H1 (cell line): Measurements from ENCODE around the gene MPHOSPH9.

Experiments
- EP300 ChIP-seq, 2 experiments: IDR thresholded peaks; 1 replicate in 1 of 2; 2 replicates in 1 of 2; pipeline ENCODE4 v1.6.1; 2011 to 2012; ENCODE audit warnings: low read depth in 2 of 2, low read length in 2 of 2, mild to moderate bottlenecking in 2 of 2, borderline replicate concordance in 1 of 2, inconsistent platforms in 1 of 2, moderate library complexity in 1 of 2
- EZH2 ChIP-seq: fragments of 200-600 bp; sonication (generic); IDR thresholded peaks from 2 replicates; pipeline ENCODE4 v1.7.1; 2012; ENCODE audit warnings: low read depth, mild to moderate bottlenecking, moderate library complexity, low read length, inconsistent platforms; ENCODE audit not compliant: severe bottlenecking
- GABPA ChIP-seq: IDR thresholded peaks from 2 replicates; pipeline ENCODE4 v1.6.1; 2011; ENCODE audit warnings: mild to moderate bottlenecking, low read length, moderate library complexity, borderline replicate concordance; ENCODE audit not compliant: insufficient read depth
- SP1 ChIP-seq: IDR thresholded peaks from 2 replicates; pipeline ENCODE4 v1.6.1; 2011; ENCODE audit warnings: low read depth, low read length
- SP2 ChIP-seq: IDR thresholded peaks from 2 replicates; pipeline ENCODE4 v1.6.1; 2012; ENCODE audit warnings: mild to moderate bottlenecking, low read length, inconsistent platforms
- YY1 ChIP-seq: IDR thresholded peaks from 2 replicates; pipeline ENCODE4 v1.6.1; 2011; ENCODE audit warnings: low read depth, mild to moderate bottlenecking, low read length
- ZNF274 ChIP-seq: IDR thresholded peaks from 2 replicates; pipeline ENCODE4 v1.7.0; 2012; ENCODE audit warnings: low read length, borderline replicate concordance; ENCODE audit errors: extremely low read depth
- TF ChIP-seq, protein P1 (sequence below), 3 experiments: IDR thresholded peaks; 1 replicate in 2 of 3; 2 replicates in 1 of 3; pipeline versions ENCODE4 v1.5.1 to v1.6.1; 2011; ENCODE audit warnings: low read length in 3 of 3, mild to moderate bottlenecking in 3 of 3, inconsistent platforms in 2 of 3, low read depth in 1 of 3, moderate library complexity in 1 of 3; ENCODE audit not compliant: insufficient read depth in 1 of 3; ENCODE audit errors: control extremely low read depth in 1 of 3

DNA sequence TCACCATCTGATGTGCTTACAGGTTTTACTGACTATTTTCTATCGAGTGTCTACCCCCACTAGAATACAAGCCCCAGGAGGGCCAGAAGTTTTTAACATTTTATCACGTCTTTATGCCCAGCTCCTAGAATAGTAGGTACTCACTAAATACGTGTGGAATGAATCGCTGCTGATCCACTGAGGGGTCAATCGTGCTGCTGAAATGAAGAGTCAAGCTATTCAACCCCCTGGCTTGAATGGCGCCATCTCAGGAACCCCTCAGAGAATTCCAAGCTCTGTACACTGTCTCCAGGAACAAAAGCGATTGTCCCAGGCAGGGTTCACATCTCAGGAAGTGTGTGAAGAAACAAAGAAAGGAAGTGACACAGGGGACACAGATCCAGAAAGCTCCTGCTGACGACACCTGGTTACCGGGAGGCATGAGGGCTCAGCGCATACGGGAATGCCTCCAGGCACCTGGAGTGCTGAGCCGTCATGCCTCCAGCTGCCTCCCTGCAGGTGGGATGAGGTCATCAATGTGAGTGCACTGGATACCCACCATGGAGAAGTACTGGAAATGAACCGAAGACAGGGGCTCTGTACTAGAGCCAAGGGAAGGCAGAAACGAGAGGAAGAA is 127.6 kb downstream of the MPHOSPH9 start:
- TF ChIP-seq, protein P1, sequence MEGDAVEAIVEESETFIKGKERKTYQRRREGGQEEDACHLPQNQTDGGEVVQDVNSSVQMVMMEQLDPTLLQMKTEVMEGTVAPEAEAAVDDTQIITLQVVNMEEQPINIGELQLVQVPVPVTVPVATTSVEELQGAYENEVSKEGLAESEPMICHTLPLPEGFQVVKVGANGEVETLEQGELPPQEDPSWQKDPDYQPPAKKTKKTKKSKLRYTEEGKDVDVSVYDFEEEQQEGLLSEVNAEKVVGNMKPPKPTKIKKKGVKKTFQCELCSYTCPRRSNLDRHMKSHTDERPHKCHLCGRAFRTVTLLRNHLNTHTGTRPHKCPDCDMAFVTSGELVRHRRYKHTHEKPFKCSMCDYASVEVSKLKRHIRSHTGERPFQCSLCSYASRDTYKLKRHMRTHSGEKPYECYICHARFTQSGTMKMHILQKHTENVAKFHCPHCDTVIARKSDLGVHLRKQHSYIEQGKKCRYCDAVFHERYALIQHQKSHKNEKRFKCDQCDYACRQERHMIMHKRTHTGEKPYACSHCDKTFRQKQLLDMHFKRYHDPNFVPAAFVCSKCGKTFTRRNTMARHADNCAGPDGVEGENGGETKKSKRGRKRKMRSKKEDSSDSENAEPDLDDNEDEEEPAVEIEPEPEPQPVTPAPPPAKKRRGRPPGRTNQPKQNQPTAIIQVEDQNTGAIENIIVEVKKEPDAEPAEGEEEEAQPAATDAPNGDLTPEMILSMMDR (IDR thresholded peaks at IDR 0.05; ENCODE audit: control extremely low read depth in 1 of 3, insufficient read depth in 1 of 3, low read depth in 1 of 3, low read length in 3 of 3) = no peak
- no peak for TF ChIP-seq EZH2
- no peak for TF ChIP-seq EP300 (IDR thresholded peaks at IDR 0.05; ENCODE audit: borderline replicate concordance in 1 of 2, low read depth in 2 of 2, low read length in 2 of 2)
- TF ChIP-seq ZNF274 = no peak
- TF ChIP-seq SP2 = no peak
- TF ChIP-seq GABPA = no peak
- no peak for TF ChIP-seq YY1
- no peak for TF ChIP-seq SP1
